ENCODE results near the gene CDPF1. TPM values are rescaled to one million over a fixed set of nuclear protein-coding genes. Genes with fewer than 3 reads are reported as not detected.

Gene CDPF1, protein sequence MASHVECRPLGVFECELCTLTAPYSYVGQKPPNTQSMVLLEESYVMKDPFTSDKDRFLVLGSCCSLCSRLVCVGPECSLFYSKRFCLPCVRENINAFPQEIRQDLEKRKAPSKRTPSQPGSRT
- total RNA-seq (2021; ENCODE audit: unreplicated experiment) (11.2 TPM), Bru-seq, nascent RNA (percentile 56 among the genes with signal in this experiment), BruChase-seq, experiment 1, labeled RNA remaining after a 2-hour chase (percentile 61 among the genes with signal in this experiment), BruChase-seq, experiment 2, labeled RNA remaining after a 6-hour chase (percentile 59 among the genes with signal in this experiment)
- 12.5 TPM for polyA plus RNA-seq (2012; ENCODE audit: insufficient read length)
- long read RNA-seq, transcript CDPF1-205 (3 exons, 498 nt), result major isoform, 6 of 18 reads
- long read RNA-seq, partial matches to known transcripts, result 2 of 18 reads
- long read RNA-seq, other reads (novel, unspliced or antisense), result 6 of 18 reads

DNA sequence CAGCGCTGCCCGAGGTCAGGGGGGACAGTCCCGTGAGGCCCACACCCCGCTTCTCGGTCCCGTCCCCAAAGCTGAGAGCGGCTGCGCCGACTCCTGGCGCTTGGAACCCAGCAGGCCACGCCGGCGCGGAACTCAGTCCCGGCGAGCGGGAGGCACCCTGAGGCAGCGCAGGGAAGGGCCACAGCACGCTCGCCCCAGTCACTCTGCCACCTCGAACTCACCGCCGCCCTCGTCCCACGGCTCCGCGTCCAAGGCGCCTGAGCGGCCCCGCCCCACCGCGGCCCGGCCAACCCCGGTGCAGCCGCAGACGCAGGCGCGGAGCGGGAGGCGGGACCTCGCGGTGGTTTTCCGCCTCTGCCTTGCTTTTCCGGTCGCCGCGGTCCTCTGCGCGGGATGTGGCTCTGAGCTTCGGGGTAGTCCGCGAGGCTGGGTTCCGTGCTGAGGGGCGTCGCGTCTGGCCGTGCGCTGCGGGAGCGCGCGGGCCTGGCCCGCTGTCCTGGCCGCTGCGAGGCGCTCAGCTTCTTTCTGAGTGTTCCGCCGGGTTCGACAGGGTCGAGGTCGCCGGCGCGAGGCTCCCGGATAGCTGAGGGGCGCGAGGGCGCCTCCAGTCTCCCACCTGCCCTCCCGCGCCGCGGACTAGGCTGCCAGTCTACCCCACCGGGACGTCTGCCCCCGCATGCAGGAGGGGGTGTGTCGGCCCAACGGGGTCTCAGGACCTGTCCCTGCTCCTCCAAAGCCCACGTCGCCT, at the start of gene CDPF1:
TSS of gene CDPF1 (minus strand) at position 259 of the 748 bp plus-strand sequence. CDS start 2,009 bp downstream, outside the sequence.
- no peaks in the 10 kb centered on the region for H3K36me3 ChIP-seq (ENCODE audit: control insufficient read depth, insufficient read depth, low read length)
- no peak for DNase-seq (ENCODE audit: low read depth, low spot score)
- BruUV-seq (replicated peaks), result no TSS peak
- peak within 1 kb of the TSS; percentile 68 to 70 for H3K4me3 ChIP-seq (ENCODE audit: low read depth in 2 of 2, low read length in 2 of 2)
- CTCF ChIA-PET, result no interaction called here
- no peaks in the 10 kb centered on the region for H3K9me3 ChIP-seq (ENCODE audit: control insufficient read depth, insufficient read depth, low read depth, low read length)
- peaks cover 7% of the 10 kb centered on the region; the same call in 1 of the 2 replicates for H3K4me1 ChIP-seq (ENCODE audit: control insufficient read depth, insufficient read depth, low read length)
- TF ChIP-seq, protein P1, sequence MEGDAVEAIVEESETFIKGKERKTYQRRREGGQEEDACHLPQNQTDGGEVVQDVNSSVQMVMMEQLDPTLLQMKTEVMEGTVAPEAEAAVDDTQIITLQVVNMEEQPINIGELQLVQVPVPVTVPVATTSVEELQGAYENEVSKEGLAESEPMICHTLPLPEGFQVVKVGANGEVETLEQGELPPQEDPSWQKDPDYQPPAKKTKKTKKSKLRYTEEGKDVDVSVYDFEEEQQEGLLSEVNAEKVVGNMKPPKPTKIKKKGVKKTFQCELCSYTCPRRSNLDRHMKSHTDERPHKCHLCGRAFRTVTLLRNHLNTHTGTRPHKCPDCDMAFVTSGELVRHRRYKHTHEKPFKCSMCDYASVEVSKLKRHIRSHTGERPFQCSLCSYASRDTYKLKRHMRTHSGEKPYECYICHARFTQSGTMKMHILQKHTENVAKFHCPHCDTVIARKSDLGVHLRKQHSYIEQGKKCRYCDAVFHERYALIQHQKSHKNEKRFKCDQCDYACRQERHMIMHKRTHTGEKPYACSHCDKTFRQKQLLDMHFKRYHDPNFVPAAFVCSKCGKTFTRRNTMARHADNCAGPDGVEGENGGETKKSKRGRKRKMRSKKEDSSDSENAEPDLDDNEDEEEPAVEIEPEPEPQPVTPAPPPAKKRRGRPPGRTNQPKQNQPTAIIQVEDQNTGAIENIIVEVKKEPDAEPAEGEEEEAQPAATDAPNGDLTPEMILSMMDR (IDR thresholded peaks at IDR 0.05), result no peak
- TF ChIP-seq, protein P2, sequence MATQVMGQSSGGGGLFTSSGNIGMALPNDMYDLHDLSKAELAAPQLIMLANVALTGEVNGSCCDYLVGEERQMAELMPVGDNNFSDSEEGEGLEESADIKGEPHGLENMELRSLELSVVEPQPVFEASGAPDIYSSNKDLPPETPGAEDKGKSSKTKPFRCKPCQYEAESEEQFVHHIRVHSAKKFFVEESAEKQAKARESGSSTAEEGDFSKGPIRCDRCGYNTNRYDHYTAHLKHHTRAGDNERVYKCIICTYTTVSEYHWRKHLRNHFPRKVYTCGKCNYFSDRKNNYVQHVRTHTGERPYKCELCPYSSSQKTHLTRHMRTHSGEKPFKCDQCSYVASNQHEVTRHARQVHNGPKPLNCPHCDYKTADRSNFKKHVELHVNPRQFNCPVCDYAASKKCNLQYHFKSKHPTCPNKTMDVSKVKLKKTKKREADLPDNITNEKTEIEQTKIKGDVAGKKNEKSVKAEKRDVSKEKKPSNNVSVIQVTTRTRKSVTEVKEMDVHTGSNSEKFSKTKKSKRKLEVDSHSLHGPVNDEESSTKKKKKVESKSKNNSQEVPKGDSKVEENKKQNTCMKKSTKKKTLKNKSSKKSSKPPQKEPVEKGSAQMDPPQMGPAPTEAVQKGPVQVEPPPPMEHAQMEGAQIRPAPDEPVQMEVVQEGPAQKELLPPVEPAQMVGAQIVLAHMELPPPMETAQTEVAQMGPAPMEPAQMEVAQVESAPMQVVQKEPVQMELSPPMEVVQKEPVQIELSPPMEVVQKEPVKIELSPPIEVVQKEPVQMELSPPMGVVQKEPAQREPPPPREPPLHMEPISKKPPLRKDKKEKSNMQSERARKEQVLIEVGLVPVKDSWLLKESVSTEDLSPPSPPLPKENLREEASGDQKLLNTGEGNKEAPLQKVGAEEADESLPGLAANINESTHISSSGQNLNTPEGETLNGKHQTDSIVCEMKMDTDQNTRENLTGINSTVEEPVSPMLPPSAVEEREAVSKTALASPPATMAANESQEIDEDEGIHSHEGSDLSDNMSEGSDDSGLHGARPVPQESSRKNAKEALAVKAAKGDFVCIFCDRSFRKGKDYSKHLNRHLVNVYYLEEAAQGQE (IDR thresholded peaks at IDR 0.05; ENCODE audit: insufficient read depth in 1 of 2, low read depth in 2 of 2, low read length in 1 of 2), result peak in 1 of 2 experiments; percentile 43; a peak in 1 of 4 replicates
- peak; percentile 81 for TF ChIP-seq POLR2AphosphoS5 (IDR thresholded peaks at IDR 0.05; ENCODE audit: low read depth, low read length)
- peak within 1 kb of the TSS; percentile 78 for H3K27ac ChIP-seq (ENCODE audit: low read length)
- POLR2A ChIA-PET, result no interaction called here
- intact Hi-C loops (cut with micrococcal nuclease; ENCODE audit: unreplicated experiment) (no loop called here), in situ Hi-C loops (cut with HindIII; ENCODE audit: low pct_unique_long_range_greater_than_20kb, low sequenced_read_pairs) (no loop called here)
- no peaks in the 10 kb centered on the region for H3K27me3 ChIP-seq (ENCODE audit: control insufficient read depth, insufficient read depth, low read length)
- ATAC-seq, result peak; percentile 97

DNA sequence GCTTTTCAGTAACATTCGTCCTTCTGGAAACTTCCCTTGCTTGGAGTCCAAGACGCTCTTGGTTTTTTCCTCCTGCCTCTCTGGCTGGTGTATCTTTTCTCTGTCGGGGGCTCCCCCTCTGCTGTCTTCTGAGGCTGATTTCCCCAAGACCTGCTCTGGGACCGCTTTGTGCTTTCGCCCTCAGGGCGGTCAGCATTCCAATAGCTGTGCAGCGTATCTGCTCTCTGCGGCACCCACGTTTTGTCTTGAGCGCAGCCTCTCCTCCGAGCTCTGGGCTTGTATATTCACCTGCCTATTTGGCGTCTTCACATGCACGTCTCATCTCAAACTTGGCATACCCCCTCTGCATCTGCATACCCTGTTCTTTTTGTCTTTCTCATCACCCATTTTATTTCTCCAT, 49.0 kb upstream of the CDPF1 start:
- BruUV-seq (replicated peaks), result no TSS peak
- H3K27me3 ChIP-seq (ENCODE audit: control insufficient read depth, insufficient read depth, low read length), result no peaks in the 10 kb centered on the region
- H3K36me3 ChIP-seq (ENCODE audit: control insufficient read depth, insufficient read depth, low read length), result peaks cover 6% of the 10 kb centered on the region
- in situ Hi-C loops (cut with HindIII; ENCODE audit: low pct_unique_long_range_greater_than_20kb, low sequenced_read_pairs) (no loop called here), intact Hi-C loops (cut with micrococcal nuclease; ENCODE audit: unreplicated experiment) (loop anchor here (5.0 kb wide), 1 partner anchor 177 kb away; no protein-coding TSS in a partner anchor)
- H3K27ac ChIP-seq (ENCODE audit: low read length), result no peak overlapping the region
- no peaks in the 10 kb centered on the region for H3K9me3 ChIP-seq (ENCODE audit: control insufficient read depth, insufficient read depth, low read depth, low read length)
- H3K4me1 ChIP-seq (ENCODE audit: control insufficient read depth, insufficient read depth, low read length), result no peaks in the 10 kb centered on the region; the same call in 1 of the 2 replicates
- ChIA-PET CTCF (no interaction called here), POLR2A (interaction anchor here (0.7 kb wide), 1 partner anchor 172 kb away, joined by 3 read pairs; no protein-coding TSS in a partner anchor)
- ATAC-seq (no peak), DNase-seq (ENCODE audit: low read depth, low spot score) (no peak)
- TF ChIP-seq SIN3A (IDR thresholded peaks at IDR 0.05; ENCODE audit: borderline replicate concordance, insufficient read depth, low read depth, low read length) (no peak), POLR2AphosphoS5 (IDR thresholded peaks at IDR 0.05; ENCODE audit: low read depth, low read length) (no peak), TCF7L2 (IDR thresholded peaks at IDR 0.05; ENCODE audit: low read depth, low read length) (no peak)
- TF ChIP-seq, protein P1 (IDR thresholded peaks at IDR 0.05), result no peak
- no peak overlapping the region for H3K4me3 ChIP-seq (ENCODE audit: low read depth in 2 of 2, low read length in 2 of 2)

Measured in Panc1 (cell line).